Posterior vena cava (tissue), 2 donors: Measurements from ENCODE around the gene DHX57. TPM values are rescaled to one million over a fixed set of nuclear protein-coding genes. Genes with fewer than 3 reads are reported as not detected.
"Not testable (repeated sequence)": the region's sequence is repeated elsewhere in the genome, so short reads cannot be mapped to it uniquely, and the experiment has no call there.

Experiments
- DNase-seq: peaks from one replicate; pipeline ENCODE4 v3.0.0-alpha.2; 2020; ENCODE audit warnings: low spot score
- intact Hi-C, 2 donors: fragments of 100-400 bp; cut with DNase I; formaldehyde crosslinking; loops; one replicate each; pipeline versions ENCODE4 v1.14.1 to v1.14.2; 2022 to 2023
- total RNA-seq, 2 donors: library from RNA; stranded (reverse); fragmentation: NEBNext Ultra II Directional; extraction: Animal tissue kit (Norgen Biotek cat#: 25700); gene quantifications; one replicate each; pipeline ENCODE4 v1.2.1, GENCODE V29; 2021
- donor health status: DM: yes; HTN: yes; CAD: no.
- donor health status: DM: yes; HTN: yes; CAD: no.

Gene DHX57
- total RNA-seq, 2 donors from 2014 or later, result 13.6 to 21.0 TPM

DNA sequence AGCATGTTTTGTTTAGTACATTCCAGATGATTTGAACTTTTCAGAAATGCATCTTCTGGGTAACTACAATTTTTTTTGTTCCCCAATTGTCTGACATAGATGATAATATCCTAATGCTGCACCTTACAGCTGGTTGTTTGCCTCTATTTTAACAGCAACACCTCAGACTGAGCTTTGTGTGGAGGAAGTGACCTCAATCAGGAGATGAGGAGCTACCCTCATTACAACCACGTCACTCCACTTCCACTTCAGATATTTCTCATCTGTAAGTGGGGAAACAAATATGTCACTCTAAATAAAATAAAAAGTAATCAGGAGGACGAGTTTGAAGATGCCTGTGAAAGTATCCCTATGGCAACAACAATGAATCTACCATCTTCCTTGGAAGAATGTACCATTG, 112.5 kb downstream of the DHX57 start:
- intact Hi-C loops, result no loop called here
- no peak for DNase-seq

DNA sequence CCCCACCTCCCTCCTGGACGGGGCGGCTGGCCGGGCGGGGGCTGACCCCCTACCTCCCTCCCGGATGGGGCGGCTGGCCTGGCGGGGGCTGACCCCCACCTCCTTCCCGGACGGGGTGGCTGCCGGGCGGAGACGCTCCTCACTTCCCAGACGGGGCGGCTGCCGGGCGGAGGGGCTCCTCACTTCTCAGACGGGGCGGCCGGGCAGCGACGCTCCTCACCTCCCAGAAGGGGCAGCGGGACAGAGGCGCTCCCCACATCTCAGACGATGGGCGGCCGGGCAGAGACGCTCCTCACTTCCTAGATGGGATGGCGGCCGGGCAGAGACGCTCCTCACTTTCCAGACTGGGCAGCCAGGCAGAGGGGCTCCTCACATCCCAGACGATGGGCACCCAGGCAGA, 119.8 kb downstream of the DHX57 start:
- intact Hi-C loops, DNase-seq: not testable (repeated sequence)

DNA sequence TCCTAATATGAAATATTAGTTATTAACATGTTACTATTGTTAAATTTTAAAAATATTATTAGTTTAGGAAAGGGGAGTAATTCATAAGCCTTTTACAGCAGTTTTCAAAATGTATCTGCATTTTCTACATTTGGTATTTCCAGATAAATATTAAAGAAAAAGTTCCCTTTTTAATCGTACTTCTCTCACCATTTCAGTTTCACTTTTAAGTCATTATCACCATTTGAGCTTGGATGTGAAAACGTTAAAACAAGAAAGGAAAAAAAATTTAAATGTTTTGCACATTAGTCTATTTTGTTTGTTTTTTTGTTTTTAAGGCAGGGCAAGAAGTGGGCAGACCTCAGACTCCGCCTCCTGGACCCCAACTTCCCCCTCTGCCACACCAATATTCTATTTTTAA, 121.2 kb downstream of the DHX57 start:
- intact Hi-C loops, result no loop called here
- no peak for DNase-seq

DNA sequence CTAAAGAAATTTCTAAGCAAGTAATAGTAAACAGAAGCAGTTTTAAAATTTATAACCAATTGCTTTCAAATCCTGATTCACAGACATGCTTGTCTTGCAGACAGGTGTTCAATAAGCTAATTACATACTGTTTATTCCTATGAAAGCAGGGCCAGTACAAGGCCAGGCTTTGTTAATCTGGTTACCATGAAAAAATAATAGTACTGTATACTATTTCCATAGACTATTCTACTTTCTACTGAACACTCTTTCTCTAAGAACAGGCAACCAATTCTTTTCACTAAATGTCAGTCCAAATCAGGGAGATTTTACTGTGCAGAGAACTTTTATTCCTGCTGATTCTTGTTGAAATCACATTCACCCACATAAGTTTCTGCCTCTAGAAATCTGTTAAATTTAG, 121.7 kb downstream of the DHX57 start:
- DNase-seq, result no peak
- intact Hi-C loops, result no loop called here

DNA sequence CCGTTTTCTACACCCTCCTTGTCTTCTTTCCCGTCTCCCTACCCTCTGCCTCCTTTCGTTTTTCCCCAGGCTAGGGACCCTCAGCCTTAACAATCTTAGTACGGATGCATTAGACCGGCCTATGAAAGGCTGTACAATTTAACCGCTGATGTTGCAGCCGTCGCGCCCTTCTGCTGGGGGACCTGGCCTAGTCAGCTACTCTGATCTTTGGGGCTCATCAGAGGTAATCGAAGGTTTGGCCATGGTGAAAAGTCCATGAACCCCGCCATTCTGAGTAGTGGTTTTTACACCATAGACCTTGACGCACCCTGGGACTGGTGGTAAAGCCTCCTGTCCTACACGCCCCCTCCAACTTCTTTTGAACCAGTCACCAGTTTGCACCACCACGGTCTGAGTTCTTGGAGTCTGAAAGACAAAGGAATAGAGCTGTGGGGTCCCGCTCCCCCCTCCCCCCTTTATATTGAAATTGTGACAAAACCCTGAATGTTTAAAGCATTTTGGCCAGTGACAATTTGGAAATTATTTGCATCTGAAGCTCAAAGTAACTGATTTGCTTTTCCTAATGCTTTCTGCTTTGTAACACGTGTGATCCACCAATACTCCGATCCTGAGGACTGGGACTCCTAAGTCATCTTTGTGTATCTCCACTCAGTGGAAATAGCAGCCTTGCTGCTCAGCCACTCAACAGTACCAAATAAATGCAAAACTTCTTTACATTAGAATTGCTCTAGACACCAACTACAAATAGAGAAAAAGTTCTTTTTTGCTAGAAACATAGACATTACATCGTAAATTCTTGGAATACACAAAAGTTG, 123.9 kb downstream of the DHX57 start:
- no peak for DNase-seq
- intact Hi-C loops, result no loop called here

DNA sequence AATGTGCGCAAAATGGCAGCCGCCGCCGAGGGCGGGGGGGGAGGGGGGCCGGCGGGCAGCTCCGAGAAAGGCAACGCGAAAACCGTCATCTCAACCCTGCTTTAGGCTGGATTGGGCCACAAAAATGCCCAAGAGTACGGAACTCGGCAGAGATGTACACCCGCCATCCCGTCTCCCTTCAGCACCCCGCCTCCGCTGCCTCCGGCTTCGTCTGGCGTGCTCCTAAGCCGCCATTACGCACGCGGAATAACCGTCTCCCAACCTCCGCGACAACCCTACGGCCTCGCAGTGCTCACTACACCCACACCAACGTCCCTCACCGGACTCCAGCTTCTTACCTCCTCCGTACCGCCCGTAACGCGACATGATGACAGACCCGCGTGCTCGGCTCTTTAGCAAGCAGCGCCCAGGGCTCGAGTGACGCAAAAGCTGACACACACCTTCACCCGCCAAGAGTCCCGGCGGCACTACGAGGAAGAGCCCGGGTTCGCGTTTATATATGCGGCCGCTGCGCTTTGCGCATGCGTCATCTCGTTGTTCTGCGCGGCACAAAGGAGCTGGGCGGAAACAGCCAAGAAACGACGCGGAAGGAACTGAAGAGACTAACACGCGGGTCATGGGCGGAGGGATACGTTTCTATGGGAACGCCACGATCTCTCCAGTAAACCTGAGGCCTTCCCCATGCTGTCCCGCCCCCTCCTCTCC, 124.7 kb downstream of the DHX57 start, which contains the start of gene SRSF7:
SRSF7 (minus strand) TSS at position 471 of the 705 bp plus-strand sequence; CDS start at position 366, 105 bp downstream.
- intact Hi-C loops, result no loop called here
- DNase-seq, result peak; percentile 99

DNA sequence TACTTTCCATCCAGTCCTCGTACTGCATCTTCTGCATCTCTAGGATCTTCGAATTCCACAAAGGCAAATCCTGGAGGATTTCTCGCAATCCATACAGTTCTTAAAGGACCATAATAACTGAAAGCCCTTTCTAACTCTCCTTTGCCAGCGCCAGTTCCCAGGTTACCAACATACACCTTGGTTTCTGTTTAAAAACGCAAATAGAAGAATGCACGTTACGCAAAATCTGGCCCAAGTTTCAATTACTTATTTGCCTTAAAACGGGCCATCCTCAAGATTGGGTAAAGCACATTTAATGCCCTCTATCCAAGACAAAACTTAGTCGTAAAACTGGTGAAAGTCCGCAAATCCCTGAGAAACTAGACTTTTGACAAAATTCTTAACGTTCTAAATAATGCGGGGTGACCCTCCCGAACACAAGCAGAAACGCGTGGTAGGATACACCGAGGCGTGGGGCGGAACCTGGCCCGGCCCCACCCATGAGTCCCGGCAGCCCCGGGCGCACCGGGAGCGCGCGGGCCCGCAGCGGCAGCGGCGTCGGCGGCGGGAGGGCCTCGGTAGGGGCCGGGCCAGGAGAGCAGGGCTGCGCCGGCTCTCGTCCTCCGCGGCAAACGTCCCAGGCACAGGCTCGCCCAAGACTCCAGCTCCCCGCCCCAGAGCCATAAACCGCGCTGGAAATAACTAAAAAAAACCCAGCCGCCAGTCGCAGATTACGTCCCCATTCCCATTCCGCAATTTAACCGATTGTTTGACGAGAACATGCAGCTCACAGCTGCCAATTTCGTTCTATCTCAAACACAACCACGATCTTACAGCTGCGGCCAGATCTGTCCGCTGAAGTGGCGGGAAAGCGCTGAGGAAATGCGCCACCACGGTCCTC, 125.5 kb downstream of the DHX57 start:
- intact Hi-C loops, result no loop called here
- peak; percentile 83 for DNase-seq

DNA sequence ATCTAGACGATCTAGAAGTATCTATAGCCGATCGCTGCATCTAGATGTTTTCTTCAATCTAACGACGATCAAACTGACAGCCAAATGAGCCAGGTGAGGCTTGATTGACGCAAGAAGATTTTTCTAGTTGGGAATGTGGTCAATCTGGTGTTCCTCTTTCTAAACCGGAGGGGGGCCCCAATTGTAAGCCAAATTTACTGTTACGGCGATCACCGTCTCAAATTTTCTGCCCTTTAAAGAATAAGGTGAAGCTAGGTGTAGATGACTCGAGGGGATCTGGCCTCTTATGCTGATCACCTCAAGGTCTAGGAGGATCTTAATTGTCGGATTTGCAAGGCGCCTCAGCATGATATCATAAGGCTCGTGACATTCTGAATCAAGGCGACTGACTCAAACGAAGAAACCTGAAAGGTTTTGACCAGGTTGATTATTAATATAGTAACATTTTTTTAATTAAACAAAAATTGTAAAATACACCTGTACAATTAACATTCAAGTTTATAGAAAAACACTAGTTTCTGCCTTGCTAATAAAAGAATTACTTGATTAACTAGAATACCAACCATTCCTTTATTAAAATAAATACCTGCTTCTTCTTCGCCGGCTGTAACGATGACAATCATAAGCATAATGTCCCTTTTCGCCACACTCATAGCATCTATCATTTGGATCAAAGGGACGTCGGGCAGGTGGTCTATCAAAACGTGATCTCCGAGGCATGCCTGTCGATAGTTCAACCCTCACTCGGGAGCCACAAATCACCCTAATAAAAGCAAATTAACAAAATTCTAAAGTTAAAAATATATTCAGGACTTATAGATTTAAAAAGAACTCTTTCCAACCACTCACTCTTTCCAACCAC, 126.6 kb downstream of the DHX57 start:
- no peak for DNase-seq
- intact Hi-C loops, result no loop called here

DNA sequence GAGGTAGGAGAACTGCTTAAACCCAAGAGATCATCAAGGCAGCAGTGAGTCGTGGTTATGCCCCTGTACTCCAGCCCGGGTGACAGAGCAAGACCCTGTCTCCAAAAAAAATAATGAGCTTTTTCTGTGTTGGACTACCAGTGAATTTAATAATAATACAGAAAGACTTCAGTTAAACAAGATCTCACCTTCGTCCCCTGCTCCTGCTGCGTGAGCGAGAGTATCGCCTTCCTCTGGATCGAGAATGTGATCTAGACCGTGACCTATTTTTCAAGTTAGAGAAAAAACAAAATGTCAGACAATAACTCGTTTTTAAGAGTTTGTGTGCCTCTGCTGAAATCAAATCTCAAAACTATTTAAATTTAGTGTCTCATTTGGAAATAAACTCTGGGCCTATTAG, 127.3 kb downstream of the DHX57 start:
- intact Hi-C loops, result no loop called here
- DNase-seq, result no peak

DNA sequence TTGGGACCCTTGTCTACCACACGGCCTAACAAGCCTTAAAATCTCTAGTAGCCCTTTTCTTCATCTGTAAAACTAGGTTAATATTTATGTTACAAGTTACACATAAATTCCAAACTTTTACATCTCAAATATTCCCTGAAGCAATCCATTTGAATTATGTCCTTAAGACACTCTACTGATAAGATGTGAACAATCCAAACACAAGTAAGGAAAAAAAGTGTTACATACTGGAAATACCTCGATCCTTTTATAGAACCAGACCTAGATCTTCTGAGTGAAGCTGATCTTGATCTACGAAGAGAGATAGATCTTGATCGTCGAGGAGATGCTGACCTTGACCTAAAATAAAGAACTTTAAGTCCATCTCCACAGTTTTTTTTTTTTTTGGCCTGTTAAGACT, 127.9 kb downstream of the DHX57 start:
- intact Hi-C loops, result no loop called here
- no peak for DNase-seq

Other genes starting within 250 kb of the DHX57 start
- gene GALM, start 209.8 kb downstream of the DHX57 start, total RNA-seq, result 10 to 100 TPM; 10.8 to 18.3 TPM
- 100 to 1,000 TPM in 1 of 2 donors, 10 to 100 TPM in 1; 95.3 to 103 TPM for gene SRSF7, start 124.6 kb downstream of the DHX57 start, total RNA-seq
- 1 to 10 TPM; 9.0 to 9.3 TPM for gene GEMIN6, start 97.7 kb downstream of the DHX57 start, total RNA-seq
- 10 to 100 TPM; 11.2 to 14.9 TPM for gene MORN2, start within 50 bp of the DHX57 start, total RNA-seq
- 1 to 10 TPM in 1 of 2 donors, under 1 TPM in 1; 0.48 to 1.1 TPM for gene ARHGEF33, start 13.9 kb upstream of the DHX57 start, total RNA-seq
- gene SOS1, start 245.1 kb upstream of the DHX57 start, total RNA-seq, result 10 to 100 TPM; 33.8 to 48.1 TPM